ENCODE measurements around the gene PDGFRB. TPM values are rescaled to one million over a fixed set of nuclear protein-coding genes. Genes with fewer than 3 reads are reported as not detected.

Gene PDGFRB
- total RNA-seq, 1 donor from 2014 or later, result 173 TPM

GRCh38 chr5:150118561-150119229, 37.0 kb downstream of the PDGFRB start:
- Histone ChIP-seq H3K36me3 (peaks cover 0 to 71% of the 10 kb centered on the region in 2 donors), H3K4me3 (no peak overlapping the region), H3K27me3 (no peaks in the 10 kb centered on the region), H3K4me1 (no peaks in the 10 kb centered on the region), H3K9me3 (no peaks in the 10 kb centered on the region), H3K27ac (no peak overlapping the region)
- intact Hi-C loops (cut with DNase I), result no loop called here
- TF ChIP-seq POLR2AphosphoS5 (IDR thresholded peaks at IDR 0.05; ENCODE audit: insufficient read depth in 1 of 2, low read depth in 1 of 2) (no peak), POLR2A (IDR thresholded peaks at IDR 0.05) (no peak), CTCF (IDR thresholded peaks at IDR 0.05) (no peak)
- peak in 1 of 2 donors; percentile 83 for DNase-seq (ENCODE audit: extremely low spot score in 2 of 2)

- Histone ChIP-seq H3K27ac (no peak overlapping the region), H3K9me3 (no peaks in the 10 kb centered on the region), H3K4me3 (no peak overlapping the region), H3K36me3 (peaks cover 0 to 64% of the 10 kb centered on the region in 2 donors), H3K4me1 (peaks cover 6% of the 10 kb centered on the region), H3K27me3 (no peaks in the 10 kb centered on the region)
- intact Hi-C loops (cut with DNase I), result no loop called here
- peak in 1 of 2 donors; percentile 83 for DNase-seq (ENCODE audit: extremely low spot score in 2 of 2)
- no peak for TF ChIP-seq POLR2A (IDR thresholded peaks at IDR 0.05)
- TF ChIP-seq CTCF (IDR thresholded peaks at IDR 0.05), result no peak
- no peak for TF ChIP-seq POLR2AphosphoS5 (IDR thresholded peaks at IDR 0.05; ENCODE audit: insufficient read depth in 1 of 2, low read depth in 1 of 2)
These were observed 37.6 kb downstream of the PDGFRB start for GRCh38 chr5:150117945-150118560.

- intact Hi-C loops (cut with DNase I), result no loop called here
- peaks cover 9% of the 10 kb centered on the region for H3K4me1 ChIP-seq
- H3K36me3 ChIP-seq, result peaks cover 0 to 52% of the 10 kb centered on the region in 2 donors
- no peaks in the 10 kb centered on the region for H3K9me3 ChIP-seq
- DNase-seq (ENCODE audit: extremely low spot score in 2 of 2), result peak in 1 of 2 donors; percentile 82
- H3K27me3 ChIP-seq, result no peaks in the 10 kb centered on the region
- no peak overlapping the region for H3K27ac ChIP-seq
- no peak overlapping the region for H3K4me3 ChIP-seq
- no peak for TF ChIP-seq POLR2A (IDR thresholded peaks at IDR 0.05)
- no peak for TF ChIP-seq CTCF (IDR thresholded peaks at IDR 0.05)
- no peak for TF ChIP-seq POLR2AphosphoS5 (IDR thresholded peaks at IDR 0.05; ENCODE audit: insufficient read depth in 1 of 2, low read depth in 1 of 2)
These were observed 38.8 kb downstream of the PDGFRB start for GRCh38 chr5:150116667-150117400.

- DNase-seq (ENCODE audit: extremely low spot score in 2 of 2), result peak; percentile 58 to 84
- intact Hi-C loops (cut with DNase I), result no loop called here
- Histone ChIP-seq H3K4me3 (no peak overlapping the region), H3K9me3 (no peaks in the 10 kb centered on the region), H3K27me3 (no peaks in the 10 kb centered on the region), H3K36me3 (peaks cover 0 to 32% of the 10 kb centered on the region in 2 donors), H3K27ac (peak overlapping the region; percentile 22), H3K4me1 (peaks cover 9% of the 10 kb centered on the region)
- TF ChIP-seq CTCF (IDR thresholded peaks at IDR 0.05) (no peak), POLR2AphosphoS5 (IDR thresholded peaks at IDR 0.05; ENCODE audit: insufficient read depth in 1 of 2, low read depth in 1 of 2) (peak in 1 of 2 donors; percentile 46), POLR2A (IDR thresholded peaks at IDR 0.05) (no peak)
These were observed 40.8 kb downstream of the PDGFRB start for GRCh38 chr5:150114773-150115408.

Measured in vagina (tissue), 2 donors.